ENCODE results near the gene HSPBP1.

The HSPBP1 gene

GRCh38 chr19:55252760-55253663 is 26.9 kb downstream of the HSPBP1 start:
- TF ChIP-seq ZNF792 (tag by site-specific recombination; IDR thresholded peaks at IDR 0.05) (no peak), GFI1B (tag by site-specific recombination; IDR thresholded peaks at IDR 0.05) (no peak), ZNF391 (tag by site-specific recombination; IDR thresholded peaks at IDR 0.05; ENCODE audit: borderline replicate concordance, low read depth) (no peak), ZNF776 (tag by site-specific recombination; IDR thresholded peaks at IDR 0.05; ENCODE audit: borderline replicate concordance) (no peak), ZNF692 (tag by site-specific recombination; IDR thresholded peaks at IDR 0.05) (no peak), ZNF221 (tag by site-specific recombination; IDR thresholded peaks at IDR 0.05; ENCODE audit: borderline replicate concordance) (no peak), ZNF184 (tag by site-specific recombination; IDR thresholded peaks at IDR 0.05) (no peak), ZNF16 (tag by site-specific recombination; IDR thresholded peaks at IDR 0.05; ENCODE audit: low read depth) (no peak), ZFP69B (tag by site-specific recombination; IDR thresholded peaks at IDR 0.05) (no peak), ZBTB6 (tag by site-specific recombination; IDR thresholded peaks at IDR 0.05) (no peak), ZNF596 (tag by site-specific recombination; IDR thresholded peaks at IDR 0.05) (no peak), ZNF157 (tag by site-specific recombination; IDR thresholded peaks at IDR 0.05) (no peak), ZNF639 (tag by site-specific recombination; IDR thresholded peaks at IDR 0.05) (no peak), ZNF571 (tag by site-specific recombination; IDR thresholded peaks at IDR 0.05) (no peak), ZNF146 (tag by site-specific recombination; IDR thresholded peaks at IDR 0.05) (no peak), ZNF610 (tag by site-specific recombination; IDR thresholded peaks at IDR 0.05; ENCODE audit: borderline replicate concordance) (no peak), ZSCAN23 (tag by site-specific recombination; IDR thresholded peaks at IDR 0.05) (no peak)
- Histone ChIP-seq H3K4me3 (ENCODE audit: low read depth, low read length) (no peak overlapping the region), H3K4me1 (ENCODE audit: control insufficient read depth, insufficient read depth, low read length) (peaks cover 21% of the 10 kb centered on the region), H3K36me3 (ENCODE audit: control insufficient read depth in 2 of 2, insufficient read depth in 1 of 2, low read length in 2 of 2) (peaks cover 0 to 49% of the 10 kb centered on the region in 2 experiments; a peak in 2 of 3 replicates), H3K27ac (ENCODE audit: extremely low read depth, low read depth, low read length) (no peak overlapping the region), H3K9me3 (ENCODE audit: control insufficient read depth, insufficient read depth, low read depth, low read length) (no peaks in the 10 kb centered on the region)
- ChIA-PET POLR2A (interaction anchor here (0.7 kb wide), 1 partner anchor 36 kb away, joined by 10 read pairs; no protein-coding TSS in a partner anchor), CTCF (interaction anchor here (1.0 kb wide), 1 partner anchor 93 kb away, joined by 3 read pairs; no protein-coding TSS in a partner anchor)

- no peaks in the 10 kb centered on the region for H3K9me3 ChIP-seq (ENCODE audit: control insufficient read depth, insufficient read depth, low read depth, low read length)
- ChIA-PET POLR2A (interaction anchor here (2.2 kb wide), 1 partner anchor 8 kb away, joined by 7 read pairs; the partner anchor contains the start of gene PPP6R1), CTCF (interaction anchor here (0.5 to 0.6 kb wide), 5 partner anchors 8 to 394 kb away, joined by 3 to 6 read pairs (median 5); no protein-coding TSS in a partner anchor)
- H3K27ac ChIP-seq (ENCODE audit: extremely low read depth, low read depth, low read length): no peak overlapping the region
- H3K4me3 ChIP-seq (ENCODE audit: low read depth, low read length): no peak overlapping the region
- peaks cover under 1 to 55% of the 10 kb centered on the region in 2 experiments; a peak in 2 of 3 replicates for H3K36me3 ChIP-seq (ENCODE audit: control insufficient read depth in 2 of 2, insufficient read depth in 1 of 2, low read length in 2 of 2)
- H3K4me1 ChIP-seq (ENCODE audit: control insufficient read depth, insufficient read depth, low read length): peaks cover 14% of the 10 kb centered on the region
- TF ChIP-seq ZFHX2 (tag by site-specific recombination; conservative IDR thresholded peaks at IDR 0.05): peak; percentile 13; the same call in 1 of the 2 replicates
- TF ChIP-seq ZNF707 (tag by site-specific recombination; IDR thresholded peaks at IDR 0.05): no peak
- 0 out of 2 replicates have a peak, but pooled peaks have one; percentile 33 for TF ChIP-seq EGR2 (tag by site-specific recombination; IDR thresholded peaks at IDR 0.05; ENCODE audit: low read depth)
- peak; percentile 75 for TF ChIP-seq SCRT2 (tag by site-specific recombination; IDR thresholded peaks at IDR 0.05)
Observed at GRCh38 chr19:55251341-55252081, 28.4 kb downstream of the HSPBP1 start.

Data from HEK293 (cell line).